GM19351 (cell line): ENCODE measurements around the gene TDRD9.

ENCODE experiments used
- ATAC-seq: cut with Tn5 transposase; IDR thresholded peaks from one replicate; pipeline ENCODE4 v1.9.1; 2021; ENCODE audit warnings: mild to moderate bottlenecking, moderate library complexity; ENCODE audit not compliant: unreplicated experiment

The TDRD9 gene

GRCh38 chr14:104100171-104101085 is 172.2 kb downstream of the TDRD9 start:
- ATAC-seq: no peak

GRCh38 chr14:104101086-104101621 is 172.9 kb downstream of the TDRD9 start:
- no peak for ATAC-seq

GRCh38 chr14:104101651-104102281 is 173.5 kb downstream of the TDRD9 start:
- ATAC-seq: no peak
